Endothelial cell of umbilical vein (primary cell): Measurements from ENCODE around the gene GRM2.

Experiments
- CTCF ChIP-seq, 2 donors: IDR thresholded peaks; 1 replicate in 1 of 2; 2 replicates in 1 of 2; pipeline ENCODE4 v1.5.1; 2011; ENCODE audit warnings: low read length in 2 of 2, mild to moderate bottlenecking in 2 of 2, moderate library complexity in 2 of 2, control low read depth in 1 of 2, inconsistent platforms in 1 of 2, low read depth in 1 of 2; ENCODE audit not compliant: insufficient read depth in 1 of 2; ENCODE audit errors: extremely low read depth in 1 of 2
- EZH2 ChIP-seq: IDR thresholded peaks from 2 replicates; pipeline ENCODE4 v1.6.1; 2012; ENCODE audit warnings: borderline replicate concordance, low read depth, mild to moderate bottlenecking, moderate library complexity, low read length, inconsistent platforms; ENCODE audit not compliant: severe bottlenecking
- FOS ChIP-seq: IDR thresholded peaks from 2 replicates; pipeline ENCODE4 v1.6.1; 2011; ENCODE audit warnings: mild to moderate bottlenecking, low read length, moderate library complexity, borderline replicate concordance; ENCODE audit not compliant: insufficient read depth
- GATA2 ChIP-seq: IDR thresholded peaks from 2 replicates; pipeline ENCODE4 v1.7.0; 2011; ENCODE audit warnings: low read depth, mild to moderate bottlenecking, moderate library complexity, mixed read lengths, low read length; ENCODE audit not compliant: insufficient read length, insufficient read depth
- JUN ChIP-seq: IDR thresholded peaks from 2 replicates; pipeline ENCODE4 v1.6.1; 2011; ENCODE audit warnings: borderline replicate concordance, low read depth; ENCODE audit not compliant: insufficient read length, insufficient read depth
- MAX ChIP-seq: IDR thresholded peaks from 2 replicates; pipeline ENCODE4 v1.6.1; 2011; ENCODE audit not compliant: insufficient read depth, insufficient read length
- POLR2A ChIP-seq: IDR thresholded peaks from 2 replicates; pipeline ENCODE4 v1.6.1; 2012; ENCODE audit warnings: low read depth, mild to moderate bottlenecking, control low read depth, low read length
- POLR2AphosphoS5 ChIP-seq: IDR thresholded peaks from 2 replicates; pipeline ENCODE4 v1.6.1; 2012; ENCODE audit warnings: low read depth, mild to moderate bottlenecking, control low read depth, low read length, moderate library complexity; ENCODE audit not compliant: insufficient read depth

DNA sequence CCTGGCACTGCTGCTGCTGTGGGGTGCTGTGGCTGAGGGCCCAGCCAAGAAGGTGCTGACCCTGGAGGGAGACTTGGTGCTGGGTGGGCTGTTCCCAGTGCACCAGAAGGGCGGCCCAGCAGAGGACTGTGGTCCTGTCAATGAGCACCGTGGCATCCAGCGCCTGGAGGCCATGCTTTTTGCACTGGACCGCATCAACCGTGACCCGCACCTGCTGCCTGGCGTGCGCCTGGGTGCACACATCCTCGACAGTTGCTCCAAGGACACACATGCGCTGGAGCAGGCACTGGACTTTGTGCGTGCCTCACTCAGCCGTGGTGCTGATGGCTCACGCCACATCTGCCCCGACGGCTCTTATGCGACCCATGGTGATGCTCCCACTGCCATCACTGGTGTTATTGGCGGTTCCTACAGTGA lies 2.1 kb downstream of the GRM2 start:
- TF ChIP-seq CTCF (IDR thresholded peaks at IDR 0.05; ENCODE audit: extremely low read depth in 1 of 2, insufficient read depth in 1 of 2, low read depth in 1 of 2, low read length in 2 of 2), result no peak
- no peak for TF ChIP-seq JUN
- no peak for TF ChIP-seq POLR2AphosphoS5
- TF ChIP-seq GATA2, result no peak
- TF ChIP-seq POLR2A, result no peak
- no peak for TF ChIP-seq EZH2
- TF ChIP-seq MAX, result no peak
- TF ChIP-seq FOS, result no peak
